Mammary epithelial cell (primary cell): Measurements from ENCODE around the gene ZBED1.

Source experiments
- CTCF ChIP-seq, 2 donors: IDR thresholded peaks in 1 of 2; conservative IDR thresholded peaks in 1 of 2; 2 replicates each; pipeline ENCODE4 v1.5.1; 2011 to 2012; ENCODE audit warnings: inconsistent platforms in 2 of 2, low read length in 2 of 2, mild to moderate bottlenecking in 2 of 2, control low read depth in 1 of 2, low read depth in 1 of 2; ENCODE audit not compliant: insufficient read depth in 1 of 2; ENCODE audit errors: extremely low read depth in 1 of 2
- EZH2 ChIP-seq: IDR thresholded peaks from 2 replicates; pipeline ENCODE4 v1.6.1; 2012; ENCODE audit warnings: low read length, inconsistent platforms, borderline replicate concordance

- TF ChIP-seq CTCF (conservative IDR thresholded peaks at IDR 0.05 in 1 of 2, IDR thresholded peaks at IDR 0.05 in 1 of 2; ENCODE audit: extremely low read depth in 1 of 2, insufficient read depth in 1 of 2, low read depth in 1 of 2, low read length in 2 of 2): no peak
- TF ChIP-seq EZH2: no peak
These were observed 54.0 kb downstream of the ZBED1 start for GRCh38 chrX:2446815-2447214.
